Stomach smooth muscle (tissue), 2 donors: ENCODE measurements around the gene SMG7.

Experiments used
- H3K27ac ChIP-seq: one replicate; pipeline ENCODE4 v1.7.0; 2013; ENCODE audit warnings: mild to moderate bottlenecking, low read length, inconsistent platforms
- H3K27me3 ChIP-seq, 2 donors: one replicate each; pipeline ENCODE4 v1.7.0; 2013; ENCODE audit warnings: low read length in 2 of 2; ENCODE audit not compliant: insufficient read depth in 2 of 2, control insufficient read depth in 1 of 2
- H3K36me3 ChIP-seq, 2 donors: one replicate each; pipeline ENCODE4 v1.7.0; 2013; ENCODE audit warnings: low read length in 2 of 2; ENCODE audit not compliant: control insufficient read depth in 2 of 2, insufficient read depth in 2 of 2
- H3K4me1 ChIP-seq: one replicate; pipeline ENCODE4 v1.7.0; 2013; ENCODE audit warnings: low read length; ENCODE audit not compliant: control insufficient read depth, insufficient read depth
- H3K4me3 ChIP-seq, 2 donors: one replicate each; pipeline ENCODE4 v1.7.0; 2013; ENCODE audit warnings: low read length in 2 of 2
- H3K9ac ChIP-seq, 2 donors: one replicate each; pipeline ENCODE4 v1.7.0; 2013; ENCODE audit warnings: low read length in 2 of 2, mild to moderate bottlenecking in 1 of 2
- H3K9me3 ChIP-seq, 2 donors: one replicate each; pipeline ENCODE4 v1.7.0; 2013; ENCODE audit warnings: low read length in 2 of 2; ENCODE audit not compliant: control insufficient read depth in 2 of 2
- donor health status: healthy.
- donor health status: Pancreatic carcinoma.

The SMG7 gene

DNA sequence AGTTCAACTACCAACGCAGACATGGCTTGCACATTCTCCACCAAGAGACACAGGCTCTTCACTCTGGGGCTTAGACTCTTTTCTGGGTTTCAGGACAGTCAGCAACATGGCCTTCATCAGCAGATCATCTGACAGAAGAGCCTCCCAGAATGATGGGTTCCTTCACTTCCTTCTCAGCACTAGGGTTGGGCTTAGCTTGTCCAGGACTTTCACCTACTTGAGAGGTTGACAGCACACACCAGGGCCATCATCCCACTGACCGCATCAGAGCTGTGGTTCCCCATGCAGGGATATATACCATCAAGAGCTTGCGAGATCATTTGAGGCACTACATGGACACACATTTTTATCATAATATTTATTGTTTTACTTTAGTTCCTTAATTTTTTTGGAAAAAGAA is 128.3 kb downstream of the SMG7 start:
- Histone ChIP-seq H3K36me3 (no peaks in the 10 kb centered on the region), H3K27ac (no peak overlapping the region), H3K4me1 (peaks cover 15% of the 10 kb centered on the region), H3K4me3 (no peak overlapping the region), H3K27me3 (no peaks in the 10 kb centered on the region), H3K9ac (no peak overlapping the region), H3K9me3 (no peaks in the 10 kb centered on the region)

DNA sequence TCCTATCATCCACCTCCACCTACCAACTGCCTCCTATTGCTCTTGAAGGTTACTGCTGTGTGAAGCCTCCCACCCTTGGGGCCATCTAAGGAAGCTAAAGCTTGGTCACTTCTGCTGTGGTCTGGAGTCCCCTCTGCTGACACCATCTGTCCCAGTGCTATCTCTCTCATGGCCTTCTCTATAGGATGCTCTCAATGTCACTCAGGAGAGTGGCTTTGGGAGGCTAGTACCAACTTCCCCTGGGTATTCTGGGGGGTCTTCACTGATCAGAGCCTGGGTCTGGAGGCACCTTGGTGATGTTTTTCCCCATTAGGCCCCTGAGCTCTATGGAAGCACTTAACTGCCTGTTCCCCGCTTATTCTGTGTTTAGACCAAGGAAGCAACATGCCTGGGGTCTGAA is 130.2 kb downstream of the SMG7 start:
- no peaks in the 10 kb centered on the region for H3K27me3 ChIP-seq
- peaks cover 14% of the 10 kb centered on the region for H3K4me1 ChIP-seq
- H3K9me3 ChIP-seq = no peaks in the 10 kb centered on the region
- H3K36me3 ChIP-seq = no peaks in the 10 kb centered on the region
- H3K4me3 ChIP-seq = no peak overlapping the region
- H3K27ac ChIP-seq = no peak overlapping the region
- no peak overlapping the region for H3K9ac ChIP-seq
